HCT116 (cell line): ENCODE results near the gene SEMA5A. TPM values are rescaled to one million over a fixed set of nuclear protein-coding genes. Genes with fewer than 3 reads are reported as not detected.

Experiments used
- ATAC-seq: fragments of 200-7000 bp; cut with Tn5 transposase; 2 replicates; pipeline ENCODE4 v1.9.1; 2020; ENCODE audit warnings: mild to moderate bottlenecking, moderate library complexity
- BruUV-seq: library from RNA; stranded (reverse); fragments of 400-500 nt; replicated peaks from 2 replicates; lab custom pipeline; 2021; lab: Mats Ljungman, UMichigan
- CTCF ChIA-PET: fragments of 300-600 bp; sonication (Branson Sonifier 250); formaldehyde crosslinking; loops from one replicate; lab custom pipeline; 2021; ENCODE audit warnings: antibody characterized with exemption; lab: Charles Lee
- POLR2A ChIA-PET: fragments of 300-600, 350-600 bp; sonication (Branson Sonifier 250); formaldehyde crosslinking; loops from one replicate; lab custom pipeline; 2021; ENCODE audit warnings: antibody characterized with exemption; lab: Charles Lee
- RAD21 ChIA-PET, 2 experiments: fragments of 300-600 bp; sonication (Branson Sonifier 250); formaldehyde crosslinking; loops; one replicate each; lab custom pipeline; 2023; ENCODE audit warnings: low total read pairs in 2 of 2; ENCODE audit not compliant: uncharacterized antibody in 2 of 2, unreplicated experiment in 2 of 2, low non-redundant PET in 1 of 2; lab: Charles Lee
- DNase-seq: peaks from one replicate; pipeline ENCODE4 v3.0.0-alpha.2; 2010; ENCODE audit warnings: low read depth, low spot score
- H2AFZ ChIP-seq: fragments of 200-600 bp; shearing (Covaris generic), sonication (generic); 2 replicates; pipeline ENCODE4 v1.6.1; 2017; ENCODE audit warnings: low read depth, mixed run types, mixed read lengths, antibody characterized with exemption, low read length; ENCODE audit not compliant: poor library complexity, severe bottlenecking
- H3K27ac ChIP-seq: 2 replicates; pipeline ENCODE4 v1.5.1; 2012; ENCODE audit warnings: low read depth, low read length
- H3K27me3 ChIP-seq: fragments of 200-600 bp; sonication (generic); 2 replicates; pipeline ENCODE4 v1.6.1; 2016; ENCODE audit warnings: mixed run types, low read length, mixed read lengths; ENCODE audit not compliant: insufficient read depth
- H3K36me3 ChIP-seq, 2 experiments: fragments of 200-500 bp in 1 of 2; fragments of 200-600 bp in 1 of 2; sonication (Bioruptor generic) in 1 of 2; sonication (generic) in 1 of 2; 2 replicates each; pipeline versions ENCODE4 v1.5.1 to v1.6.1; 2014 to 2016; ENCODE audit warnings: low read length in 2 of 2, inconsistent platforms in 1 of 2, mixed read lengths in 1 of 2, mixed run types in 1 of 2; ENCODE audit not compliant: insufficient read depth in 2 of 2, control insufficient read depth in 1 of 2
- H3K4me1 ChIP-seq, 2 experiments: fragments of 200-600 bp in 1 of 2; sonication (generic) in 1 of 2; 2 replicates each; pipeline versions ENCODE4 v1.5.1 to v1.6.1; 2012 to 2017; ENCODE audit warnings: low read length in 2 of 2, inconsistent platforms in 1 of 2, mild to moderate bottlenecking in 1 of 2, mixed read lengths in 1 of 2, mixed run types in 1 of 2, moderate library complexity in 1 of 2; ENCODE audit not compliant: insufficient read depth in 2 of 2, control insufficient read depth in 1 of 2
- H3K4me2 ChIP-seq: fragments of 200-600 bp; sonication (generic); 2 replicates; pipeline ENCODE4 v1.6.1; 2017; ENCODE audit warnings: mixed run types, low read length, mixed read lengths
- H3K4me3 ChIP-seq, 2 experiments: fragments of 200-600 bp in 1 of 2; sonication (generic) in 1 of 2; replicated peaks in 1 of 2; 2 replicates each; pipeline ENCODE4 v1.5.1; 2011 to 2016; ENCODE audit warnings: low read length in 2 of 2, control low read depth in 1 of 2, low read depth in 1 of 2, mild to moderate bottlenecking in 1 of 2, mixed read lengths in 1 of 2, mixed run types in 1 of 2
- H3K79me2 ChIP-seq: fragments of 200-600 bp; sonication (generic); 2 replicates; pipeline ENCODE4 v1.6.1; 2017; ENCODE audit warnings: mild to moderate bottlenecking, mixed run types, low read length, moderate library complexity, mixed read lengths; ENCODE audit not compliant: insufficient read depth
- H3K9ac ChIP-seq: fragments of 200-600 bp; sonication (generic); 2 replicates; pipeline ENCODE4 v1.6.1; 2016; ENCODE audit warnings: low read length, mixed read lengths
- H3K9me2 ChIP-seq: fragments of 200-600 bp; sonication (generic), shearing (Covaris generic); 2 replicates; pipeline ENCODE4 v1.6.1; 2017; ENCODE audit warnings: mixed run types, mild to moderate bottlenecking, moderate library complexity; ENCODE audit not compliant: insufficient read depth
- H3K9me3 ChIP-seq, 2 experiments: fragments of 200-500 bp in 1 of 2; fragments of 200-600 bp in 1 of 2; sonication (Bioruptor generic) in 1 of 2; sonication (generic) in 1 of 2; 2 replicates each; pipeline ENCODE4 v1.6.1; 2014 to 2017; ENCODE audit warnings: low read length in 2 of 2, mixed read lengths in 2 of 2, inconsistent platforms in 1 of 2, low read depth in 1 of 2, mild to moderate bottlenecking in 1 of 2, mixed run types in 1 of 2, moderate library complexity in 1 of 2; ENCODE audit not compliant: control insufficient read depth in 1 of 2, insufficient read depth in 1 of 2
- H4K20me1 ChIP-seq: fragments of 200-600 bp; sonication (generic), shearing (Covaris generic); 2 replicates; pipeline ENCODE4 v1.6.1; 2017; ENCODE audit warnings: mixed run types, mild to moderate bottlenecking, moderate library complexity; ENCODE audit not compliant: insufficient read depth
- ELF1 ChIP-seq: IDR thresholded peaks from 2 replicates; pipeline ENCODE4 v1.6.1; 2012; ENCODE audit warnings: low read depth, borderline replicate concordance
- EZH2phosphoT487 ChIP-seq: fragments of 200-600 bp; IDR thresholded peaks from 2 replicates; pipeline ENCODE4 v1.6.1; 2018; ENCODE audit warnings: antibody characterized with exemption, borderline replicate concordance
- FOSL1 ChIP-seq: IDR thresholded peaks from 2 replicates; pipeline ENCODE4 v1.6.1; 2012; ENCODE audit warnings: low read depth
- JUND ChIP-seq: IDR thresholded peaks from 2 replicates; pipeline ENCODE4 v1.6.1; 2012
- POLR2AphosphoS5 ChIP-seq: IDR thresholded peaks from 2 replicates; pipeline ENCODE4 v1.6.1; 2011; ENCODE audit warnings: mild to moderate bottlenecking, low read depth, low read length, moderate library complexity
- RAD21 ChIP-seq: IDR thresholded peaks from 2 replicates; pipeline ENCODE4 v1.6.1; 2012; ENCODE audit warnings: low read depth, mild to moderate bottlenecking
- SIN3A ChIP-seq: IDR thresholded peaks from 2 replicates; pipeline ENCODE4 v1.6.1; 2012; ENCODE audit warnings: low read depth
- SP1 ChIP-seq: IDR thresholded peaks from 2 replicates; pipeline ENCODE4 v1.6.1; 2012; ENCODE audit warnings: low read depth
- YY1 ChIP-seq: IDR thresholded peaks from 2 replicates; pipeline ENCODE4 v1.6.1; 2011; ENCODE audit warnings: low read length, low read depth, moderate library complexity, mild to moderate bottlenecking; ENCODE audit not compliant: insufficient replicate concordance; ENCODE audit errors: extremely low read depth
- intact Hi-C: fragments of 100-400 bp; cut with micrococcal nuclease; formaldehyde crosslinking; loops from 2 replicates; pipeline ENCODE4 v1.10.0; 2022
- total RNA-seq: library from RNA; stranded (reverse); gene quantifications from one replicate; pipeline ENCODE4 v1.2.1, GENCODE V29; 2021; ENCODE audit not compliant: unreplicated experiment
- TF ChIP-seq, protein P1 (sequence below): IDR thresholded peaks from 2 replicates; pipeline ENCODE4 v1.6.1; 2011; ENCODE audit warnings: mild to moderate bottlenecking, low read length, moderate library complexity; ENCODE audit not compliant: insufficient replicate concordance; ENCODE audit errors: extremely low read depth
- TF ChIP-seq, protein P2 (sequence below): IDR thresholded peaks from 2 replicates; pipeline ENCODE4 v1.6.1; 2012

SEMA5A gene
- total RNA-seq, 1 experiment from 2014 or later: 0.02 TPM

DNA sequence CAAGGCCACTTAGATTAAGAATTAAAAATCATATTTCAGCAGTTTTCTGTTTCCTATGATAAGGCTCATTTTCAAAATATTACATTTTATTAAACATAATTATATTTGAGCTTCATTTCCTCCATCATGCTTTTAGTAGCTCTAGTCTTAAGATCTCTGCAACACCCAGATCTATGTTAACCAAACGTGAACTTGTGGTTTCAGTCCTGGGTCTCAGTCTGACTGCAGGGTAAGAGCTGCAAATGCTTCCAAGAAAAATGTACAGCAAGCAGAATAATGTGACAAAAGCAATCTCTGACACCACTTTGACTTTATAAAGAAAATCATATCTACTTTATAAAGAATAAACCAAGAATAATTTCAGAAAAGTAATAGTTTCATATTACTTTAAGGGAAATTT lies 512.4 kb downstream of the SEMA5A start:
- no peak for ATAC-seq
- Histone ChIP-seq H3K27me3 (no peaks in the 10 kb centered on the region), H3K9me2 (no peaks in the 10 kb centered on the region), H3K4me1 (no peaks in the 10 kb centered on the region), H3K4me3 (no peak overlapping the region), H3K36me3 (no peaks in the 10 kb centered on the region), H3K9me3 (peaks cover 10 to 43% of the 10 kb centered on the region in 2 experiments; a peak in 3 of 4 replicates), H2AFZ (no peak overlapping the region), H3K9ac (no peak overlapping the region), H3K4me2 (no peak overlapping the region), H3K27ac (no peak overlapping the region), H4K20me1 (no peaks in the 10 kb centered on the region), H3K79me2 (no peaks in the 10 kb centered on the region)
- RAD21 ChIA-PET: no interaction called here
- CTCF ChIA-PET: no interaction called here
- no TSS peak for BruUV-seq
- no peak for TF ChIP-seq EZH2phosphoT487
- TF ChIP-seq YY1: no peak
- TF ChIP-seq RAD21: no peak
- TF ChIP-seq, protein P1, sequence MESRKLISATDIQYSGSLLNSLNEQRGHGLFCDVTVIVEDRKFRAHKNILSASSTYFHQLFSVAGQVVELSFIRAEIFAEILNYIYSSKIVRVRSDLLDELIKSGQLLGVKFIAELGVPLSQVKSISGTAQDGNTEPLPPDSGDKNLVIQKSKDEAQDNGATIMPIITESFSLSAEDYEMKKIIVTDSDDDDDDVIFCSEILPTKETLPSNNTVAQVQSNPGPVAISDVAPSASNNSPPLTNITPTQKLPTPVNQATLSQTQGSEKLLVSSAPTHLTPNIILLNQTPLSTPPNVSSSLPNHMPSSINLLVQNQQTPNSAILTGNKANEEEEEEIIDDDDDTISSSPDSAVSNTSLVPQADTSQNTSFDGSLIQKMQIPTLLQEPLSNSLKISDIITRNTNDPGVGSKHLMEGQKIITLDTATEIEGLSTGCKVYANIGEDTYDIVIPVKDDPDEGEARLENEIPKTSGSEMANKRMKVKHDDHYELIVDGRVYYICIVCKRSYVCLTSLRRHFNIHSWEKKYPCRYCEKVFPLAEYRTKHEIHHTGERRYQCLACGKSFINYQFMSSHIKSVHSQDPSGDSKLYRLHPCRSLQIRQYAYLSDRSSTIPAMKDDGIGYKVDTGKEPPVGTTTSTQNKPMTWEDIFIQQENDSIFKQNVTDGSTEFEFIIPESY: no peak
- TF ChIP-seq ELF1: no peak
- TF ChIP-seq SIN3A: no peak
- TF ChIP-seq, protein P2, sequence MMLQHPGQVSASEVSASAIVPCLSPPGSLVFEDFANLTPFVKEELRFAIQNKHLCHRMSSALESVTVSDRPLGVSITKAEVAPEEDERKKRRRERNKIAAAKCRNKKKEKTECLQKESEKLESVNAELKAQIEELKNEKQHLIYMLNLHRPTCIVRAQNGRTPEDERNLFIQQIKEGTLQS: no peak
- TF ChIP-seq JUND: no peak
- no peak for TF ChIP-seq FOSL1
- no peak for TF ChIP-seq SP1
- no peak for TF ChIP-seq POLR2AphosphoS5
- DNase-seq: no peak
- POLR2A ChIA-PET: no interaction called here
- intact Hi-C loops: no loop called here
